H1 (cell line): Measurements from ENCODE around the gene FBXW5. TPM values are rescaled to one million over a fixed set of nuclear protein-coding genes. Genes with fewer than 3 reads are reported as not detected.

ENCODE experiments used
- BACH1 ChIP-seq: IDR thresholded peaks from 2 replicates; pipeline ENCODE4 v1.6.1; 2012; ENCODE audit warnings: low read length, improper control_type of control experiment
- EGR1 ChIP-seq: IDR thresholded peaks from 2 replicates; pipeline ENCODE4 v1.6.1; 2011; ENCODE audit warnings: low read depth, low read length, borderline replicate concordance
- NANOG ChIP-seq: IDR thresholded peaks from 2 replicates; pipeline ENCODE4 v1.6.1; 2011; ENCODE audit warnings: low read length, low read depth, mild to moderate bottlenecking, inconsistent platforms; ENCODE audit not compliant: insufficient read depth, poor library complexity, severe bottlenecking
- SAP30 ChIP-seq: fragments of 300-600 bp; sonication (generic); IDR thresholded peaks from 2 replicates; pipeline ENCODE4 v1.7.1; 2012; ENCODE audit warnings: low read length, moderate library complexity, mild to moderate bottlenecking, inconsistent platforms; ENCODE audit not compliant: insufficient read depth, insufficient replicate concordance
- SRF ChIP-seq: IDR thresholded peaks from 2 replicates; pipeline ENCODE4 v1.6.1; 2011; ENCODE audit warnings: mild to moderate bottlenecking, low read depth, low read length, moderate library complexity
- polyA plus RNA-seq, 7 experiments: library from polyadenylated mRNA; depleted of rRNA in 3 of 7; stranded (reverse) in 5 of 7; unstranded in 2 of 7; fragments of >200 nt in 5 of 7; fragments of 200-250 nt in 2 of 7; gene quantifications; 1 replicate in 5 of 7; 2 replicates in 1 of 7; 4 replicates in 1 of 7; pipeline versions ENCODE4 v1.2.1 to v1.2.3, GENCODE V29; 2011 to 2013; ENCODE audit warnings: missing spikeins in 2 of 7, mixed read lengths in 2 of 7
- total RNA-seq: library from RNA; stranded (reverse); fragmentation: NEBNext Ultra II Directional; extraction: Animal tissue kit (Norgen Biotek cat#: 25700); gene quantifications from 2 replicates; pipeline ENCODE4 v1.2.1, GENCODE V29; 2021
- TF ChIP-seq, protein P1 (sequence below), 3 experiments: IDR thresholded peaks; 1 replicate in 2 of 3; 2 replicates in 1 of 3; pipeline versions ENCODE4 v1.5.1 to v1.6.1; 2011; ENCODE audit warnings: low read length in 3 of 3, mild to moderate bottlenecking in 3 of 3, inconsistent platforms in 2 of 3, low read depth in 1 of 3, moderate library complexity in 1 of 3; ENCODE audit not compliant: insufficient read depth in 1 of 3; ENCODE audit errors: control extremely low read depth in 1 of 3

Gene FBXW5
- total and polyA plus RNA-seq, 2 of the 8 experiments (the other 6 are each of a cell fraction or from before 2014, with no cell fraction given) = 49.0 to 71.0 TPM

DNA sequence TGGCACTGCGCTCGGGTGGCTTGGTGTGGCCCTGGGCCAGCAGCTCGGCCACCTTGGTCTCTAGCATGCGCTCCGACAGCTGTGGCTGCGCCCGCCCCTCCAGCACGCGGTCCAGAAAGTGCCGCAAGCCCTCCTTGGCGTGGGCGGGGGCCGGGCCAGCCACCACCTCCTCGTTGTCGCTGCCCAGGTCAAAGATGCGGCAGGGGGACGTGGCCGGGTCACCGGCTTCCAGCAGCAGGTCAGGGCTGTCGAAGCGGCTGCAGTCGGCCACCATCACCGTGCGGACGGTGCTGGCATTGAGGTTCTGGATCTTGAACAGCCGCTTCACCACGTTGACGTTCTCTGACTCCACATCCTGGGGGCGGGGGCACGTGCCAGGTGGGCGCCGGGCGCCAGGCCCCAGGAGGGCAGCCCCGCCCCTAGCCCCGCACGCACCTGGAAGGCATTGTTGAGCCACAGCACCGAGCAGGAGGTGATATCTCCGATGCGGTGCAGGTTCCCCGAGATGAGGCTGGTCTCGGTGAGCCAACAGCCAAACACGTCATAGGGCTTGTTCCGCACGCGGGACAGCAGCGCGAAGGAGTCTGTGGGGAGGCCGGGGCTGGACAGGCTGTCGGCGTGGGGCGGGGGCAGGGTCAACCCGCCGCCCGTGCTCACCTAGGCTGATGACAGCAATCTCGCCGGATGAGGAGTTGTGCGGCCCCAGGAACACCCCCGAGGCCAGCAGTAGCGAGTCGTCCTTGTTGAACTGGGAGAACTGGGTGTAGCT, 2.2 kb downstream of the FBXW5 start (continued):
- no peak for TF ChIP-seq EGR1
- no peak for TF ChIP-seq NANOG
- no peak for TF ChIP-seq BACH1
- TF ChIP-seq SAP30 = no peak
- TF ChIP-seq, protein P1, sequence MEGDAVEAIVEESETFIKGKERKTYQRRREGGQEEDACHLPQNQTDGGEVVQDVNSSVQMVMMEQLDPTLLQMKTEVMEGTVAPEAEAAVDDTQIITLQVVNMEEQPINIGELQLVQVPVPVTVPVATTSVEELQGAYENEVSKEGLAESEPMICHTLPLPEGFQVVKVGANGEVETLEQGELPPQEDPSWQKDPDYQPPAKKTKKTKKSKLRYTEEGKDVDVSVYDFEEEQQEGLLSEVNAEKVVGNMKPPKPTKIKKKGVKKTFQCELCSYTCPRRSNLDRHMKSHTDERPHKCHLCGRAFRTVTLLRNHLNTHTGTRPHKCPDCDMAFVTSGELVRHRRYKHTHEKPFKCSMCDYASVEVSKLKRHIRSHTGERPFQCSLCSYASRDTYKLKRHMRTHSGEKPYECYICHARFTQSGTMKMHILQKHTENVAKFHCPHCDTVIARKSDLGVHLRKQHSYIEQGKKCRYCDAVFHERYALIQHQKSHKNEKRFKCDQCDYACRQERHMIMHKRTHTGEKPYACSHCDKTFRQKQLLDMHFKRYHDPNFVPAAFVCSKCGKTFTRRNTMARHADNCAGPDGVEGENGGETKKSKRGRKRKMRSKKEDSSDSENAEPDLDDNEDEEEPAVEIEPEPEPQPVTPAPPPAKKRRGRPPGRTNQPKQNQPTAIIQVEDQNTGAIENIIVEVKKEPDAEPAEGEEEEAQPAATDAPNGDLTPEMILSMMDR (IDR thresholded peaks at IDR 0.05; ENCODE audit: control extremely low read depth in 1 of 3, insufficient read depth in 1 of 3, low read depth in 1 of 3, low read length in 3 of 3) = no peak
- no peak for TF ChIP-seq SRF
